B cell (primary cell): ENCODE results near the gene TMEM256. TPM values are rescaled to one million over a fixed set of nuclear protein-coding genes. Genes with fewer than 3 reads are reported as not detected.

ENCODE experiments used
- ATAC-seq: fragments of 200-7000 bp; cut with Tn5 transposase; one replicate; pipeline ENCODE4 v1.10.0; 2021; ENCODE audit warnings: low read depth, mild to moderate bottlenecking, moderate number of reproducible peaks, moderate library complexity
- CTCF ChIA-PET: fragments of 350-600 bp; sonication (Branson Sonifier 250); formaldehyde crosslinking; loops from one replicate; lab custom pipeline; 2021; ENCODE audit warnings: antibody characterized with exemption, inconsistent platforms; lab: Charles Lee
- POLR2A ChIA-PET: fragments of 350-600 bp; sonication (Branson Sonifier 250); formaldehyde crosslinking; loops from one replicate; lab custom pipeline; 2021; ENCODE audit warnings: antibody characterized with exemption; lab: Charles Lee
- DNase-seq: peaks from one replicate; pipeline ENCODE4 v3.0.0; 2013
- H2AFZ ChIP-seq: 2 replicates; pipeline ENCODE4 v1.6.1; 2012; ENCODE audit warnings: mild to moderate bottlenecking, low read depth, low read length; ENCODE audit not compliant: insufficient read depth, poor library complexity, severe bottlenecking
- H3K27ac ChIP-seq, 2 donors: 1 replicate in 1 of 2; 2 replicates in 1 of 2; pipeline ENCODE4 v1.5.1; 2012 to 2013; ENCODE audit warnings: low read length in 2 of 2, mild to moderate bottlenecking in 2 of 2, moderate library complexity in 1 of 2
- H3K27me3 ChIP-seq, 4 experiments: fragments of 200-600 bp in 1 of 4; sonication (generic) in 1 of 4; replicated peaks in 1 of 4; 1 replicate in 2 of 4; 2 replicates in 2 of 4; pipeline versions ENCODE4 v1.6.1 to v1.7.0; 2013 to 2016; ENCODE audit warnings: low read length in 3 of 4, mild to moderate bottlenecking in 2 of 4, mixed read lengths in 1 of 4, moderate library complexity in 1 of 4; ENCODE audit not compliant: insufficient read depth in 4 of 4, control insufficient read depth in 3 of 4; ENCODE audit errors: control extremely low read depth in 1 of 4
- H3K36me3 ChIP-seq, 2 experiments: replicated peaks in 1 of 2; 1 replicate in 1 of 2; 2 replicates in 1 of 2; pipeline versions ENCODE4 v1.6.1 to v1.7.1; 2013; ENCODE audit warnings: low read length in 1 of 2; ENCODE audit not compliant: insufficient read depth in 2 of 2, control insufficient read depth in 1 of 2; ENCODE audit errors: control extremely low read depth in 1 of 2, extremely low read depth in 1 of 2
- H3K4me1 ChIP-seq, 2 donors: fragments of 200-600 bp in 1 of 2; sonication (generic) in 1 of 2; 1 replicate in 1 of 2; 2 replicates in 1 of 2; pipeline versions ENCODE4 v1.5.1 to v1.6.1; 2013 to 2017; ENCODE audit warnings: low read length in 2 of 2; ENCODE audit not compliant: control insufficient read depth in 2 of 2, insufficient read depth in 2 of 2
- H3K4me2 ChIP-seq: replicated peaks from 2 replicates; pipeline ENCODE3; 2012; ENCODE audit warnings: mild to moderate bottlenecking, low read depth, low read length; ENCODE audit not compliant: poor library complexity, severe bottlenecking
- H3K4me3 ChIP-seq, 5 experiments: fragments of 200-600 bp in 1 of 5; sonication (generic) in 1 of 5; 1 replicate in 3 of 5; 2 replicates in 2 of 5; pipeline versions ENCODE4 v1.5.1 to v1.7.0; 2011 to 2016; ENCODE audit warnings: low read length in 4 of 5, mild to moderate bottlenecking in 4 of 5, low read depth in 2 of 5, control low read depth in 1 of 5, moderate library complexity in 1 of 5; ENCODE audit not compliant: insufficient read depth in 1 of 5; ENCODE audit errors: control extremely low read depth in 1 of 5, extremely low read depth in 1 of 5
- H3K79me2 ChIP-seq: fragments of 200-600 bp; sonication (generic); one replicate; pipeline ENCODE4 v1.6.0; 2016; ENCODE audit warnings: low read length; ENCODE audit not compliant: control insufficient read depth, insufficient read depth
- H3K9ac ChIP-seq: fragments of 200-600 bp; sonication (generic); 2 replicates; pipeline ENCODE4 v1.6.1; 2017; ENCODE audit warnings: mild to moderate bottlenecking, low read length, moderate library complexity
- H3K9me3 ChIP-seq, 3 donors: one replicate each; pipeline versions ENCODE4 v1.6.1 to v1.7.1; 2013; ENCODE audit warnings: low read length in 2 of 3; ENCODE audit not compliant: control insufficient read depth in 2 of 3, insufficient read depth in 1 of 3; ENCODE audit errors: control extremely low read depth in 1 of 3
- H4K20me1 ChIP-seq: 2 replicates; pipeline ENCODE4 v1.6.0; 2012; ENCODE audit warnings: mild to moderate bottlenecking, low read length; ENCODE audit not compliant: insufficient read depth, control insufficient read depth, poor library complexity, severe bottlenecking
- H3K27ac Mint-ChIP-seq: one replicate; pipeline ENCODE4 v1.8.0; 2021; ENCODE audit warnings: mixed read lengths
- H3K27me3 Mint-ChIP-seq: one replicate; pipeline ENCODE4 v1.8.0; 2021; ENCODE audit warnings: mixed read lengths
- H3K4me1 Mint-ChIP-seq: one replicate; pipeline ENCODE4 v1.8.0; 2021; ENCODE audit warnings: mixed read lengths
- H3K4me3 Mint-ChIP-seq: one replicate; pipeline ENCODE4 v1.8.0; 2021; ENCODE audit warnings: mixed read lengths
- H3K9me3 Mint-ChIP-seq: one replicate; pipeline ENCODE4 v1.8.0; 2022; ENCODE audit warnings: mixed read lengths; ENCODE audit not compliant: insufficient read depth
- EZH2 ChIP-seq: IDR thresholded peaks from 2 replicates; pipeline ENCODE4 v1.6.1; 2012; ENCODE audit warnings: borderline replicate concordance, low read depth, mild to moderate bottlenecking, moderate library complexity, low read length; ENCODE audit not compliant: insufficient read depth, poor library complexity, severe bottlenecking
- WGBS: methylation state at CpG from one replicate; pipeline ENCODE4 v1.1.5; 2013; ENCODE audit warnings: missing lambda C conversion rate; ENCODE audit not compliant: insufficient coverage; 5-methylcytosine and 5-hydroxymethylcytosine counted together
- intact Hi-C: fragments of 100-400 bp; cut with micrococcal nuclease; formaldehyde crosslinking; loops from one replicate; pipeline ENCODE4 v1.10.0; 2022
- polyA plus RNA-seq: library from polyadenylated mRNA; depleted of rRNA; stranded (reverse); fragments of >200 nt; gene quantifications from 2 replicates; pipeline ENCODE4 v1.2.3, GENCODE V29; 2012
- total RNA-seq, 2 donors: library from RNA; stranded (reverse); fragments of 120-200 nt in 1 of 2; gene quantifications; 1 replicate in 1 of 2; 2 replicates in 1 of 2; pipeline versions ENCODE4 v1.2.3 to v1.2.4, GENCODE V29; 2013 to 2022
- TF ChIP-seq, protein P1 (sequence below): fragments of 200-600 bp; IDR thresholded peaks from one replicate; pipeline ENCODE4 v1.8.0; 2022; ENCODE audit warnings: antibody characterized with exemption, mild to moderate bottlenecking

Gene TMEM256
- total and polyA plus RNA-seq, 2 donors (not counting 1 experiment from before 2014, with no cell fraction given), result 65.4 to 67.8 TPM

- peak overlapping the region in 2 of 5 experiments; percentile 7 to 23 for H3K4me3 ChIP-seq
- peaks cover 0 to 45% (median 31%) of the 10 kb centered on the region in 4 experiments for H3K27me3 ChIP-seq
- 47% methylated on average over 31 of the region's 31 CpGs for WGBS
- Mint-ChIP-seq H3K4me3 (peak overlapping the region; percentile 84), H3K4me1 (peaks cover 48% of the 10 kb centered on the region), H3K9me3 (no peaks in the 10 kb centered on the region), H3K27me3 (peaks cover 37% of the 10 kb centered on the region), H3K27ac (no peak overlapping the region)
- no peak overlapping the region for H3K9ac ChIP-seq
- H2AFZ ChIP-seq, result no peak overlapping the region
- no peaks in the 10 kb centered on the region for H3K36me3 ChIP-seq
- ATAC-seq (no peak), DNase-seq (no peak)
- peaks cover 49% of the 10 kb centered on the region for H4K20me1 ChIP-seq
- intact Hi-C loops, result loop anchor here (5.0 kb wide), 2 partner anchors 400 to 1950 kb away; partner anchors contain the start of genes DERL2, MIS12 and SLC16A13
- peaks cover 51 to 53% of the 10 kb centered on the region in 2 donors for H3K4me1 ChIP-seq
- peak overlapping the region; percentile 93 for H3K4me2 ChIP-seq
- H3K9me3 ChIP-seq, result peaks cover 0 to 34% (median 0%) of the 10 kb centered on the region in 3 donors
- H3K27ac ChIP-seq, result no peak overlapping the region
- peaks cover 27% of the 10 kb centered on the region for H3K79me2 ChIP-seq
- ChIA-PET POLR2A (interaction anchor here (0.8 to 3.2 kb wide), 6 partner anchors 44 to 250 kb away, joined by 3 to 27 read pairs (median 3); partner anchors contain the start of genes GPS2, POLR2A, SLC35G6 and TP53), CTCF (interaction anchor here (0.7 to 4.2 kb wide), 31 partner anchors 8 to 250 kb away, joined by 3 to 43 read pairs (median 6); partner anchors contain the start of genes CHRNB1, MPDU1, NEURL4 and POLR2A)
- TF ChIP-seq, protein P1, sequence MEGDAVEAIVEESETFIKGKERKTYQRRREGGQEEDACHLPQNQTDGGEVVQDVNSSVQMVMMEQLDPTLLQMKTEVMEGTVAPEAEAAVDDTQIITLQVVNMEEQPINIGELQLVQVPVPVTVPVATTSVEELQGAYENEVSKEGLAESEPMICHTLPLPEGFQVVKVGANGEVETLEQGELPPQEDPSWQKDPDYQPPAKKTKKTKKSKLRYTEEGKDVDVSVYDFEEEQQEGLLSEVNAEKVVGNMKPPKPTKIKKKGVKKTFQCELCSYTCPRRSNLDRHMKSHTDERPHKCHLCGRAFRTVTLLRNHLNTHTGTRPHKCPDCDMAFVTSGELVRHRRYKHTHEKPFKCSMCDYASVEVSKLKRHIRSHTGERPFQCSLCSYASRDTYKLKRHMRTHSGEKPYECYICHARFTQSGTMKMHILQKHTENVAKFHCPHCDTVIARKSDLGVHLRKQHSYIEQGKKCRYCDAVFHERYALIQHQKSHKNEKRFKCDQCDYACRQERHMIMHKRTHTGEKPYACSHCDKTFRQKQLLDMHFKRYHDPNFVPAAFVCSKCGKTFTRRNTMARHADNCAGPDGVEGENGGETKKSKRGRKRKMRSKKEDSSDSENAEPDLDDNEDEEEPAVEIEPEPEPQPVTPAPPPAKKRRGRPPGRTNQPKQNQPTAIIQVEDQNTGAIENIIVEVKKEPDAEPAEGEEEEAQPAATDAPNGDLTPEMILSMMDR, result no peak
- TF ChIP-seq EZH2, result no peak
Measured at GRCh38 chr17:7437369-7437863, 33.5 kb upstream of the TMEM256 start.
